ENCODE data around the gene MCM8. TPM values are rescaled to one million over a fixed set of nuclear protein-coding genes. Genes with fewer than 3 reads are reported as not detected.

MCM8 gene
- polyA plus RNA-seq, 3 donors: 0.07 to 0.51 (median 0.18) TPM

DNA sequence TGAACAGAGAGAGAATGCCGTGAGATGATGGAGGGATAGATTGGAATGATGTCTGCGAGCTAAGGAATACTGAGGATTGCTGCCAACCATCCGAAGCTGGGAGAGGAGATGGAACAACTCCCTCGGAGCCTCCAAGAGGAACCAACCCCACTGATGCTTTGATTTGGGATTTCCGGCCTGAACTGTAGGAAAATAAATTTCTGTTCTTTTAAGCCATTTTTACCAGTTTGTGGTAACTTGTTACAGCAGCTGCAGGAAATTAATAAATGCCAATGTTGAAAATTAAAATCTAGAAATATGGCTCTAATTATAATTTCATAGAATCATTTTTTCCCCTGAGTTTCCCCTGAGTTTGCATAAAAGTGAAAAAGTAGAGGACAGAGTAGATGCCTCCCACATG lies 89.3 kb downstream of the MCM8 start:
- Histone ChIP-seq H3K9me3 (replicated peaks in 1 of 2; ENCODE audit: control insufficient read depth in 1 of 2, insufficient read depth in 1 of 2, low read length in 2 of 2) (no peaks in the 10 kb centered on the region), H3K4me1 (ENCODE audit: control insufficient read depth in 1 of 2, insufficient read depth in 2 of 2, low read length in 2 of 2) (no peaks in the 10 kb centered on the region), H2AFZ (ENCODE audit: insufficient read depth, low read depth, low read length, poor library complexity, severe bottlenecking) (no peak overlapping the region), H3K4me3 (replicated peaks in 1 of 3; ENCODE audit: low read depth in 2 of 3, low read length in 3 of 3) (no peak overlapping the region), H3K79me2 (ENCODE audit: insufficient read depth, low read length) (no peaks in the 10 kb centered on the region), H3K27ac (ENCODE audit: low read depth in 1 of 2, low read length in 2 of 2) (no peak overlapping the region), H3K9ac (ENCODE audit: insufficient read depth, low read length, poor library complexity, severe bottlenecking) (no peak overlapping the region), H3K27me3 (ENCODE audit: control insufficient read depth in 2 of 2, insufficient read depth in 2 of 2, low read length in 2 of 2) (no peaks in the 10 kb centered on the region), H3K36me3 (replicated peaks in 1 of 2; ENCODE audit: control insufficient read depth in 1 of 2, insufficient read depth in 2 of 2, low read length in 2 of 2) (peaks cover 63 to 74% of the 10 kb centered on the region in 2 donors), H4K20me1 (ENCODE audit: insufficient read depth, low read length) (peaks cover 4% of the 10 kb centered on the region), H3K4me2 (replicated peaks; ENCODE audit: extremely low read depth, low read length, poor library complexity, severe bottlenecking) (no peak overlapping the region)
- H3K9me3 Mint-ChIP-seq: peaks cover 0 to 8% (median 0%) of the 10 kb centered on the region in 7 donors
- WGBS (ENCODE audit: insufficient coverage): no CpG with 5 or more reads among the region's 5 CpGs
- H3K27ac Mint-ChIP-seq: no peak overlapping the region
- H3K4me3 Mint-ChIP-seq: no peak overlapping the region
- H3K36me3 Mint-ChIP-seq: peaks cover 60 to 74% of the 10 kb centered on the region in 2 donors
- peaks cover 0 to 2% (median 0%) of the 10 kb centered on the region in 3 donors for H3K27me3 Mint-ChIP-seq (ENCODE audit: low read depth in 3 of 3)
- no peak for DNase-seq
- H3K4me1 Mint-ChIP-seq: no peaks in the 10 kb centered on the region
- intact Hi-C loops (cut with micrococcal nuclease): no loop called here
- TF ChIP-seq, protein P1, sequence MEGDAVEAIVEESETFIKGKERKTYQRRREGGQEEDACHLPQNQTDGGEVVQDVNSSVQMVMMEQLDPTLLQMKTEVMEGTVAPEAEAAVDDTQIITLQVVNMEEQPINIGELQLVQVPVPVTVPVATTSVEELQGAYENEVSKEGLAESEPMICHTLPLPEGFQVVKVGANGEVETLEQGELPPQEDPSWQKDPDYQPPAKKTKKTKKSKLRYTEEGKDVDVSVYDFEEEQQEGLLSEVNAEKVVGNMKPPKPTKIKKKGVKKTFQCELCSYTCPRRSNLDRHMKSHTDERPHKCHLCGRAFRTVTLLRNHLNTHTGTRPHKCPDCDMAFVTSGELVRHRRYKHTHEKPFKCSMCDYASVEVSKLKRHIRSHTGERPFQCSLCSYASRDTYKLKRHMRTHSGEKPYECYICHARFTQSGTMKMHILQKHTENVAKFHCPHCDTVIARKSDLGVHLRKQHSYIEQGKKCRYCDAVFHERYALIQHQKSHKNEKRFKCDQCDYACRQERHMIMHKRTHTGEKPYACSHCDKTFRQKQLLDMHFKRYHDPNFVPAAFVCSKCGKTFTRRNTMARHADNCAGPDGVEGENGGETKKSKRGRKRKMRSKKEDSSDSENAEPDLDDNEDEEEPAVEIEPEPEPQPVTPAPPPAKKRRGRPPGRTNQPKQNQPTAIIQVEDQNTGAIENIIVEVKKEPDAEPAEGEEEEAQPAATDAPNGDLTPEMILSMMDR (IDR thresholded peaks at IDR 0.05): no peak

DNA sequence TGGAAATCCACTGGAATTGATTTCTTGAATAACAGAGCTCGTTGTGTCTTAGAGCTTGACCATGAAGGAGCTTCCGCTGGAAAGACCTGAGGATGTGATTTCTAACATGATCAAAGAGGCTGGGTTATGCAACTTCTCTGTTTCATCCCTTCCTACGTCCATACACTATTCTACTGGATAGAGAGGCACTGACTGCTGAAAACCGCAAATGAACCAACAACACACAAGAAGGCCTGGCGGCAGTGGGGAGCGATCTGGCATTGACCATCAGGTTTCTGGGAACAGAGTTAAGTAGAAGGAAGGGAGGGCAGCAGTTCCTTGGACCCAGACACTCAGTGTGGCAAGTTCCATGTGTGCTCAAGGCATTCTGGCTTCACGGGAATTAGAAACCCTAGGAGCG lies 90.1 kb downstream of the MCM8 start:
- Histone ChIP-seq H3K4me1 (ENCODE audit: control insufficient read depth in 1 of 2, insufficient read depth in 2 of 2, low read length in 2 of 2) (no peaks in the 10 kb centered on the region), H3K9ac (ENCODE audit: insufficient read depth, low read length, poor library complexity, severe bottlenecking) (no peak overlapping the region), H3K36me3 (replicated peaks in 1 of 2; ENCODE audit: control insufficient read depth in 1 of 2, insufficient read depth in 2 of 2, low read length in 2 of 2) (peaks cover 60 to 66% of the 10 kb centered on the region in 2 donors), H3K27ac (ENCODE audit: low read depth in 1 of 2, low read length in 2 of 2) (no peak overlapping the region), H3K4me2 (replicated peaks; ENCODE audit: extremely low read depth, low read length, poor library complexity, severe bottlenecking) (no peak overlapping the region), H3K79me2 (ENCODE audit: insufficient read depth, low read length) (no peaks in the 10 kb centered on the region), H2AFZ (ENCODE audit: insufficient read depth, low read depth, low read length, poor library complexity, severe bottlenecking) (no peak overlapping the region), H3K9me3 (replicated peaks in 1 of 2; ENCODE audit: control insufficient read depth in 1 of 2, insufficient read depth in 1 of 2, low read length in 2 of 2) (no peaks in the 10 kb centered on the region), H4K20me1 (ENCODE audit: insufficient read depth, low read length) (peaks cover 4% of the 10 kb centered on the region), H3K27me3 (ENCODE audit: control insufficient read depth in 2 of 2, insufficient read depth in 2 of 2, low read length in 2 of 2) (no peaks in the 10 kb centered on the region), H3K4me3 (replicated peaks in 1 of 3; ENCODE audit: low read depth in 2 of 3, low read length in 3 of 3) (no peak overlapping the region)
- Mint-ChIP-seq H3K27ac (no peak overlapping the region), H3K36me3 (peaks cover 56 to 68% of the 10 kb centered on the region in 2 donors), H3K27me3 (ENCODE audit: low read depth in 3 of 3) (peaks cover 0 to 2% (median 0%) of the 10 kb centered on the region in 3 donors), H3K9me3 (peaks cover 0 to 8% (median 0%) of the 10 kb centered on the region in 7 donors), H3K4me3 (no peak overlapping the region), H3K4me1 (no peaks in the 10 kb centered on the region)
- DNase-seq: no peak
- intact Hi-C loops (cut with micrococcal nuclease): no loop called here
- WGBS (ENCODE audit: insufficient coverage): 97% methylated on average over 3 of the region's 8 CpGs
- TF ChIP-seq, protein P1 (IDR thresholded peaks at IDR 0.05): no peak
